IPS DF 19.7 (cell line): ENCODE data around the gene ANKRD13D.
"Not testable (repeated sequence)": the region's sequence is repeated elsewhere in the genome, so short reads cannot be mapped to it uniquely, and the experiment has no call there.

ENCODE experiments used
- DNase-seq: peaks from one replicate; pipeline ENCODE4 v3.0.0-alpha.2; 2013; ENCODE audit warnings: low read depth, low spot score

The ANKRD13D gene

GRCh38 chr11:67317205-67317887, 28.2 kb downstream of the ANKRD13D start:
- peak; percentile 86 for DNase-seq

- DNase-seq = no peak
Observed at GRCh38 chr11:67317888-67318555, 28.9 kb downstream of the ANKRD13D start.

GRCh38 chr11:67318876-67319275, 29.8 kb downstream of the ANKRD13D start:
- not testable (repeated sequence) for DNase-seq

GRCh38 chr11:67320011-67320410, 30.9 kb downstream of the ANKRD13D start:
- no peak for DNase-seq

- no peak for DNase-seq
Observed at GRCh38 chr11:67320691-67321090, 31.6 kb downstream of the ANKRD13D start.

GRCh38 chr11:67321313-67321871, 32.3 kb downstream of the ANKRD13D start:
- no peak for DNase-seq

- DNase-seq = no peak
Observed at GRCh38 chr11:67322049-67322448, 32.9 kb downstream of the ANKRD13D start.

GRCh38 chr11:67323526-67323925, 34.4 kb downstream of the ANKRD13D start:
- DNase-seq = no peak

- DNase-seq = no peak
Observed at GRCh38 chr11:67332081-67332691, 43.1 kb downstream of the ANKRD13D start.

GRCh38 chr11:67337257-67337656, 48.2 kb downstream of the ANKRD13D start:
- DNase-seq = no peak

- DNase-seq = no peak
Observed at GRCh38 chr11:67344264-67344663, 55.2 kb downstream of the ANKRD13D start.

GRCh38 chr11:67345247-67345919, 56.3 kb downstream of the ANKRD13D start:
- no peak for DNase-seq

- DNase-seq = no peak
Observed at GRCh38 chr11:67345920-67346819, 57.1 kb downstream of the ANKRD13D start.

- no peak for DNase-seq
Observed at GRCh38 chr11:67347964-67348749, 59.1 kb downstream of the ANKRD13D start.

GRCh38 chr11:67349036-67349435, 59.9 kb downstream of the ANKRD13D start:
- DNase-seq = no peak

GRCh38 chr11:67349457-67349856, 60.4 kb downstream of the ANKRD13D start:
- DNase-seq = no peak

GRCh38 chr11:67349928-67350465, 60.9 kb downstream of the ANKRD13D start:
- DNase-seq = no peak

GRCh38 chr11:67351275-67352005, 62.3 kb downstream of the ANKRD13D start:
- DNase-seq = no peak
